ENCODE measurements around the gene NCBP2L.

- TF ChIP-seq, protein P1, sequence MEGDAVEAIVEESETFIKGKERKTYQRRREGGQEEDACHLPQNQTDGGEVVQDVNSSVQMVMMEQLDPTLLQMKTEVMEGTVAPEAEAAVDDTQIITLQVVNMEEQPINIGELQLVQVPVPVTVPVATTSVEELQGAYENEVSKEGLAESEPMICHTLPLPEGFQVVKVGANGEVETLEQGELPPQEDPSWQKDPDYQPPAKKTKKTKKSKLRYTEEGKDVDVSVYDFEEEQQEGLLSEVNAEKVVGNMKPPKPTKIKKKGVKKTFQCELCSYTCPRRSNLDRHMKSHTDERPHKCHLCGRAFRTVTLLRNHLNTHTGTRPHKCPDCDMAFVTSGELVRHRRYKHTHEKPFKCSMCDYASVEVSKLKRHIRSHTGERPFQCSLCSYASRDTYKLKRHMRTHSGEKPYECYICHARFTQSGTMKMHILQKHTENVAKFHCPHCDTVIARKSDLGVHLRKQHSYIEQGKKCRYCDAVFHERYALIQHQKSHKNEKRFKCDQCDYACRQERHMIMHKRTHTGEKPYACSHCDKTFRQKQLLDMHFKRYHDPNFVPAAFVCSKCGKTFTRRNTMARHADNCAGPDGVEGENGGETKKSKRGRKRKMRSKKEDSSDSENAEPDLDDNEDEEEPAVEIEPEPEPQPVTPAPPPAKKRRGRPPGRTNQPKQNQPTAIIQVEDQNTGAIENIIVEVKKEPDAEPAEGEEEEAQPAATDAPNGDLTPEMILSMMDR (IDR thresholded peaks at IDR 0.05; ENCODE audit: insufficient read depth, low read length, poor library complexity, severe bottlenecking) = no peak
- no peak for TF ChIP-seq EZH2phosphoT487 (conservative IDR thresholded peaks at IDR 0.05; ENCODE audit: low read length)
Measured at GRCh38 chrX:107787827-107788226, 10.3 kb downstream of the NCBP2L start.
